ENCODE measurements around the gene SOD1. TPM values are rescaled to one million over a fixed set of nuclear protein-coding genes. Genes with fewer than 3 reads are reported as not detected.

Gene SOD1
- total RNA-seq, 2 experiments from 2014 or later: 190 to 265 TPM

- Mint-ChIP-seq H3K27me3 (no peaks in the 10 kb centered on the region), H3K4me1 (peaks cover 19% of the 10 kb centered on the region), H3K9me3 (ENCODE audit: low read depth) (no peaks in the 10 kb centered on the region), H3K27ac (no peak overlapping the region), H3K4me3 (no peak overlapping the region), H3K36me3 (peaks cover 7% of the 10 kb centered on the region)
- no peak for ATAC-seq
- CTCF ChIA-PET: interaction anchor here (0.9 kb wide), 1 partner anchor 15 kb away, joined by 3 read pairs; no protein-coding TSS in a partner anchor
- no peak for DNase-seq
Observed at GRCh38 chr21:31708541-31708940, 49.0 kb downstream of the SOD1 start.

GRCh38 chr21:31710586-31710985, 51.1 kb downstream of the SOD1 start:
- Mint-ChIP-seq H3K9me3 (ENCODE audit: low read depth) (no peaks in the 10 kb centered on the region), H3K27me3 (no peaks in the 10 kb centered on the region), H3K36me3 (peaks cover 2% of the 10 kb centered on the region), H3K27ac (no peak overlapping the region), H3K4me3 (no peak overlapping the region), H3K4me1 (peaks cover 35% of the 10 kb centered on the region)
- DNase-seq (no peak), ATAC-seq (no peak)
- CTCF ChIA-PET: no interaction called here

DNA sequence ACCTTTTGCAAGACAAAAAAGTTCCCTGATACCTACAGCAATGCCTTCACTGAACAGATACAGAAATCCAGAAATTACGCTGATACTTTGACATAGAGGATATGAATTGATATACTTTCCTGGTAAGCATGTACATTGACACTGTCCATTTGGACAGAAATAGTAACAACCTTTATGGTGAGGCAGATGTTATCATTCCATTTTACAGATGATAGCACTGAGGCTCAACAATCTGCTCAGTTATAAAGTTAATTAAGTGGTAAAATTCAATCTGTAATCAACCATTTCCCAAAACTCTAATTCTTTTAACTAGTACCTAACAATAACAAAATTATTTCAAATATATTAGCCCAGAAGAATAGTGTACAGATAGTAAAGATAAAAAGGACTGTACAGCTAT, 51.8 kb downstream of the SOD1 start:
- H3K4me3 Mint-ChIP-seq: no peak overlapping the region
- H3K4me1 Mint-ChIP-seq: peaks cover 35% of the 10 kb centered on the region
- CTCF ChIA-PET: no interaction called here
- DNase-seq (no peak), ATAC-seq (no peak)
- no peak overlapping the region for H3K27ac Mint-ChIP-seq
- peaks cover 2% of the 10 kb centered on the region for H3K36me3 Mint-ChIP-seq
- no peaks in the 10 kb centered on the region for H3K27me3 Mint-ChIP-seq
- H3K9me3 Mint-ChIP-seq (ENCODE audit: low read depth): no peaks in the 10 kb centered on the region

DNA sequence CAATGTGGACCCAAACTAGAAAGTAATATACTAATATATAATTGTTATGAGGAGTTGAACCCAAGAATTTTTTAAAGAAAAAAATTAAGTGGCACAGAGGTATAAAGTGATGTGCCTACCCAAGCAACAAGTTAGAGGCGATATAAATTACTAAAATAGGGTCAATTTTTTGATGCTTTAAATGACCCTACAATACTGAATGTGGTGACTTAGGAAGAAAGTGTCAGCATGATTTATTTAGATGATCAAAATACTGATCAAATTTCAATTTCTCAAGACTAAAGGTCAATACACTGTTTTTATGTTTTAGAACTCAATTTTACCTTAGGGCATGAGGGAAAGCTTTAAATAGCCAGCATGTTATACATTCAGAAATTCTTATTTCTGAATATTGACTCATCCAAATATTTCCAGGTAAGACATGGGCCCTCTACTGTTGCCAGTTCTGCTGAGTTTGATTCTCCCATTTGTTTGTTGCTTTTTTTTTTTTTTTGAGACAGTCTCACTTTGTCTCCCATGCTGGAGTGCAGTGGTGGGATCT, 52.3 kb downstream of the SOD1 start:
- Mint-ChIP-seq H3K4me1 (peaks cover 34% of the 10 kb centered on the region), H3K36me3 (peaks cover 2% of the 10 kb centered on the region)

DNA sequence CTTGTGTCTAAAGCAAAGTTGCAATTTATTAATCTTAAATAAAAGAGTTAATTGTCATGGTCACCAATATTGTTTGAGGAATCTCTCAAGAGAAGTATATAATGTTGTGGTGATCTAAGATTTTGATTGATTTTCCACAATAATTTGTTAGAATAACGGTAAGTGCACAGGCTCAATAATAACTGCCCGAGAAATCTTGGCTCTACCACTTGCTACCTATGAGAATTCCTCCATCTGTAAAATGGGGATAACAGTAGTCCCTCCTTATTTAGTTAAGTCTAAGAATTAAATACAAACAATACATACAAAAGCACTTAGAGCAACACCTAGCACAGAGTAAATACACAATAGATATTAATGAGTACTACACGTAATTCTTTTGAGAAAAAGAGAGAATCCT, 53.6 kb downstream of the SOD1 start:
- Mint-ChIP-seq H3K36me3 (peaks cover 2% of the 10 kb centered on the region), H3K4me3 (no peak overlapping the region), H3K27me3 (no peaks in the 10 kb centered on the region), H3K9me3 (ENCODE audit: low read depth) (no peaks in the 10 kb centered on the region), H3K4me1 (peaks cover 29% of the 10 kb centered on the region), H3K27ac (no peak overlapping the region)
- CTCF ChIA-PET: no interaction called here
- ATAC-seq (no peak), DNase-seq (no peak)

More for the DNA sequence above, 52.3 kb downstream of the SOD1 start:
- H3K27ac Mint-ChIP-seq: no peak overlapping the region
- H3K4me3 Mint-ChIP-seq: no peak overlapping the region
- CTCF ChIA-PET: no interaction called here
- no peaks in the 10 kb centered on the region for H3K27me3 Mint-ChIP-seq
- ATAC-seq (no peak), DNase-seq (no peak)
- no peaks in the 10 kb centered on the region for H3K9me3 Mint-ChIP-seq (ENCODE audit: low read depth)

GRCh38 chr21:31713973-31714740, 54.7 kb downstream of the SOD1 start:
- peaks cover 33% of the 10 kb centered on the region for H3K4me1 Mint-ChIP-seq
- peak overlapping the region; percentile 59 for H3K27ac Mint-ChIP-seq
- CTCF ChIA-PET: interaction anchor here (0.6 to 0.7 kb wide), 2 partner anchors 39 to 572 kb away, joined by 3 read pairs; no protein-coding TSS in a partner anchor
- H3K36me3 Mint-ChIP-seq: peaks cover 6% of the 10 kb centered on the region
- no peaks in the 10 kb centered on the region for H3K9me3 Mint-ChIP-seq (ENCODE audit: low read depth)
- no peaks in the 10 kb centered on the region for H3K27me3 Mint-ChIP-seq
- H3K4me3 Mint-ChIP-seq: no peak overlapping the region
- no peak for DNase-seq
- peak; percentile 89 for ATAC-seq

GRCh38 chr21:31714741-31715365, 55.4 kb downstream of the SOD1 start:
- DNase-seq: no peak
- CTCF ChIA-PET: interaction anchor here (0.6 kb wide), 1 partner anchor 571 kb away, joined by 3 read pairs; no protein-coding TSS in a partner anchor
- H3K36me3 Mint-ChIP-seq: peaks cover 8% of the 10 kb centered on the region
- no peak overlapping the region for H3K4me3 Mint-ChIP-seq
- no peaks in the 10 kb centered on the region for H3K9me3 Mint-ChIP-seq (ENCODE audit: low read depth)
- no peak for ATAC-seq
- no peak overlapping the region for H3K27ac Mint-ChIP-seq
- peaks cover 30% of the 10 kb centered on the region for H3K4me1 Mint-ChIP-seq
- H3K27me3 Mint-ChIP-seq: no peaks in the 10 kb centered on the region

- CTCF ChIA-PET: no interaction called here
- Mint-ChIP-seq H3K27me3 (no peaks in the 10 kb centered on the region), H3K9me3 (ENCODE audit: low read depth) (no peaks in the 10 kb centered on the region), H3K4me3 (no peak overlapping the region), H3K27ac (no peak overlapping the region), H3K4me1 (peaks cover 34% of the 10 kb centered on the region), H3K36me3 (peaks cover 11% of the 10 kb centered on the region)
- ATAC-seq (no peak), DNase-seq (no peak)
Observed at GRCh38 chr21:31716106-31716505, 56.6 kb downstream of the SOD1 start.

Other genes starting within 250 kb of the SOD1 start
- gene SCAF4, start 72.4 kb downstream of the SOD1 start, total RNA-seq: 10 to 100 TPM; 52.0 to 53.9 TPM
- gene HUNK, start 213.3 kb downstream of the SOD1 start, total RNA-seq: under 1 TPM in 1 of 2 experiments, not detected in 1; 0.28 TPM

Measured in activated CD8-positive, alpha-beta memory T cell treated with anti-CD3 and anti-CD28 coated beads, Interleukin-2, amount 10 ng/mL, durations not matched to agents 7 days and 5 days (primary cell).